ENCODE data around the gene MOB4. TPM values are rescaled to one million over a fixed set of nuclear protein-coding genes. Genes with fewer than 3 reads are reported as not detected.

Gene MOB4
- total and polyA plus RNA-seq, 7 experiments from 2014 or later, result 16.1 to 39.6 (median 18.2) TPM

DNA sequence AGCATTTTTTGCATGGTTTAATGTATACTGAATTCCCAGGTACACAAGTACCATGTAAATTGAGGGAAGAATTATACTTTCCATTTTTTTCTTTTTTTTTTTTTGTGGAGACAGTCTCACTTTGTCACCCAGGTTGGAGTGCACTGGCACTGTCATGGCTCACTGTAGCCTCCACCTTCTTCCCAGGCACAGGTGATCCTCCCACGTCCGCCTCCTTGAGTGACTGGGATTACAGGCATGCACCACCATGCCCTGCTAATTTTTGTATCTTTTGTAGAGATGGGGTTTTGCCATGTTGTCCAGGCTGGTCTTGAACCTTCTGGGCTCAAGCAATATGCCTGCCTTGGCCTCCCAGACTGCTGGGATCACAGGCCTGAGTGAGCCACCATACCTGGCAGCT lies 11.9 kb upstream of the MOB4 start:
- DNase-seq, result no peak
- Mint-ChIP-seq H3K27me3 (no peaks in the 10 kb centered on the region), H3K27ac (peak overlapping the region in 5 of 9 donors; percentile 8 to 75 (median 38)), H3K4me3 (peak overlapping the region in 1 of 10 donors; percentile 5), H3K36me3 (peaks cover 4 to 21% (median 11%) of the 10 kb centered on the region in 5 donors), H3K9me3 (no peaks in the 10 kb centered on the region), H3K4me1 (peaks cover 21 to 37% (median 27%) of the 10 kb centered on the region in 7 donors)
- no peak overlapping the region for H3K4me3 ChIP-seq (ENCODE audit: low read length)
- H3K9me3 ChIP-seq (ENCODE audit: control insufficient read depth in 2 of 3, low read length in 3 of 3), result no peaks in the 10 kb centered on the region
- CTCF ChIA-PET, result no interaction called here
- intact Hi-C loops (cut with micrococcal nuclease), result loop anchor here in 1 of 2 donors (10.0 kb wide), 1 partner anchor 299 kb away; no protein-coding TSS in a partner anchor
- peaks cover 10 to 14% of the 10 kb centered on the region in 2 donors for H3K4me1 ChIP-seq (ENCODE audit: control insufficient read depth in 2 of 2, insufficient read depth in 2 of 2, low read length in 2 of 2)
- no peaks in the 10 kb centered on the region for H3K27me3 ChIP-seq (ENCODE audit: control insufficient read depth in 2 of 2, insufficient read depth in 2 of 2, low read length in 2 of 2)
- no peak overlapping the region for H3K27ac ChIP-seq (ENCODE audit: low read depth, low read length)
- POLR2A ChIA-PET, result interaction anchor here (0.6 to 2.1 kb wide), 3 partner anchors 8 to 51 kb away, joined by 3 to 17 read pairs (median 3); partner anchors contain the start of genes COQ10B and MOB4
- ATAC-seq, result no peak
- H3K36me3 ChIP-seq (ENCODE audit: control insufficient read depth in 2 of 3, insufficient read depth in 3 of 3, low read length in 3 of 3), result peaks cover 0 to 18% (median 0%) of the 10 kb centered on the region in 3 experiments

DNA sequence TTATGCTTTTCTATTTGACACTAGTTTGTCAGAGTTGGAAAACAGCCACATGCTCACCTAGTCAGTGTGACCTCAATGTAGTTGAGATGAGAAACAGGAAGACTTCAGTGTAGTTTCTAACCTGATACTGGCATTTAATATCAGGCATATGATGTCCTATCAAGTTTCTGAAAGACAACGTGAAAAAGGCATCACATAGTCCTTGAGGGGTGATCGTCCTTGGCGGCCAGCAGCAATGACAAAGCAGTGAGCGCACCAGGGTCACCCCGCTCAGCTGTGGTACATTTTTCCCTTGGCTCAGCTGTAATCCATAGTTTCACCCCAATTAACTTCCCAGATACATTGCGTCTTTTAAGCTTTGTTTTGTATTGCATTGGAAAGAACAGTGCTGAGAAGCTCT lies 11.4 kb upstream of the MOB4 start:
- Mint-ChIP-seq H3K27ac (peak overlapping the region in 5 of 9 donors; percentile 8 to 75 (median 38)), H3K9me3 (no peaks in the 10 kb centered on the region), H3K4me3 (peak overlapping the region in 1 of 10 donors; percentile 5), H3K4me1 (peaks cover 21 to 37% (median 27%) of the 10 kb centered on the region in 7 donors), H3K36me3 (peaks cover 4 to 21% (median 11%) of the 10 kb centered on the region in 5 donors), H3K27me3 (no peaks in the 10 kb centered on the region)
- Histone ChIP-seq H3K27me3 (ENCODE audit: control insufficient read depth in 2 of 2, insufficient read depth in 2 of 2, low read length in 2 of 2) (no peaks in the 10 kb centered on the region), H3K4me3 (ENCODE audit: low read length) (no peak overlapping the region), H3K36me3 (ENCODE audit: control insufficient read depth in 2 of 3, insufficient read depth in 3 of 3, low read length in 3 of 3) (peaks cover 0 to 13% (median 0%) of the 10 kb centered on the region in 3 experiments), H3K9me3 (ENCODE audit: control insufficient read depth in 2 of 3, low read length in 3 of 3) (no peaks in the 10 kb centered on the region), H3K27ac (ENCODE audit: low read depth, low read length) (no peak overlapping the region), H3K4me1 (ENCODE audit: control insufficient read depth in 2 of 2, insufficient read depth in 2 of 2, low read length in 2 of 2) (peaks cover 10 to 14% of the 10 kb centered on the region in 2 donors)
- no peak for DNase-seq
- ATAC-seq, result no peak
- intact Hi-C loops (cut with micrococcal nuclease), result loop anchor here in 1 of 2 donors (10.0 kb wide), 1 partner anchor 300 kb away; no protein-coding TSS in a partner anchor
- CTCF ChIA-PET, result no interaction called here
- POLR2A ChIA-PET, result interaction anchor here (0.8 to 2.1 kb wide), 3 partner anchors 8 to 51 kb away, joined by 3 to 17 read pairs (median 4); partner anchors contain the start of genes COQ10B and MOB4

DNA sequence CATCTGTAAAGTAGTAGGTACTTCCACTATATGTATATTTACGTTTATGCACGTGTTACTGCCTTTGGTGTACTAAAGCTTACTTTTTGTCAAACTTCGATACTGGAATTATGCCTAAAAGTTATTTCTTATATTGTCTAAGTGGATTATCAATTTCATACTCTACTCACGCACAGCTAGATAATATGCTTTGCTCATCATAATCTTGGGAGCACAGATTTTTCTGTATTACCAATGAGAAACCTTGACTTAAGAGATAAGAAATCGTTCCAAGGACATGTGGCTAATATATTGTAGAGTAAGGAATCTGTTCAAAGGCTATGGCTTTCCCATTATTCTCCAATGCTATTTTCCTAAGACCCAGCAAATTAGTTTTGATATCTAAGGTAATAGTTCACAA lies 9.2 kb upstream of the MOB4 start:
- Mint-ChIP-seq H3K27ac (peak overlapping the region in 1 of 9 donors; percentile 34), H3K9me3 (no peaks in the 10 kb centered on the region), H3K36me3 (peaks cover 4 to 15% (median 11%) of the 10 kb centered on the region in 5 donors), H3K4me1 (peaks cover 12 to 30% (median 25%) of the 10 kb centered on the region in 7 donors), H3K27me3 (no peaks in the 10 kb centered on the region), H3K4me3 (no peak overlapping the region)
- ATAC-seq (no peak), DNase-seq (no peak)
- ChIA-PET POLR2A (interaction anchor here (0.8 to 2.0 kb wide), 2 partner anchors 9 to 66 kb away, joined by 3 to 14 read pairs; partner anchors contain the start of gene MOB4), CTCF (no interaction called here)
- Histone ChIP-seq H3K27ac (ENCODE audit: low read depth, low read length) (no peak overlapping the region), H3K9me3 (ENCODE audit: control insufficient read depth in 2 of 3, low read length in 3 of 3) (no peaks in the 10 kb centered on the region), H3K4me3 (ENCODE audit: low read length) (no peak overlapping the region), H3K27me3 (ENCODE audit: control insufficient read depth in 2 of 2, insufficient read depth in 2 of 2, low read length in 2 of 2) (no peaks in the 10 kb centered on the region), H3K4me1 (ENCODE audit: control insufficient read depth in 2 of 2, insufficient read depth in 2 of 2, low read length in 2 of 2) (peaks cover 5 to 11% of the 10 kb centered on the region in 2 donors), H3K36me3 (ENCODE audit: control insufficient read depth in 2 of 3, insufficient read depth in 3 of 3, low read length in 3 of 3) (peaks cover 0 to 12% (median 0%) of the 10 kb centered on the region in 3 experiments)
- intact Hi-C loops (cut with micrococcal nuclease), result loop anchor here in 1 of 2 donors (10.0 kb wide), 1 partner anchor 302 kb away; no protein-coding TSS in a partner anchor

DNA sequence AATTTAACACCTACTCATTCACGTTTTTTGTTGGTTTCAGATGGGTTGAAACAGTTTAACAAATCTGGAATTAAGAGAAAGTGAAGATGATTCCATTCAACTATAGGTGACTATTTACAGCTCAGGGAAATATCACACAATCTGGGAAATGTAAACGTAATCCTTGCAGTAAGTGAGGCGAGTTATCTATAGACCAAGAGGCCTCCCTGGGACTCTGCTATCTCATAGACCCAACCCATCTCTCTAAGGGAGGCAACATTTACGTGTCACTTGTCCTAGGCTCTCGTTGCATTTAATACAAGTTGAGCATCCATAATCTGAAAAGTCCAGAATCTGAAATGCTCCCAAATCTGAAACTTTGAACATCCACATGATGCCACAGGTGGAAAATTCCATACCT lies 2.0 kb upstream of the MOB4 start:
- H3K27ac ChIP-seq (ENCODE audit: low read depth, low read length), result no peak overlapping the region
- H3K4me3 Mint-ChIP-seq, result peak overlapping the region in 1 of 10 donors; percentile 4
- ChIA-PET CTCF (no interaction called here), POLR2A (interaction anchor here (0.9 to 3.1 kb wide), 3 partner anchors 14 to 23 kb away, joined by 3 to 26 read pairs (median 3); partner anchors contain the start of genes HSPD1 and HSPE1)
- H3K4me3 ChIP-seq (ENCODE audit: low read length), result no peak overlapping the region
- H3K9me3 ChIP-seq (ENCODE audit: control insufficient read depth in 2 of 3, low read length in 3 of 3), result no peaks in the 10 kb centered on the region
- H3K27ac Mint-ChIP-seq, result peak overlapping the region in 6 of 9 donors; percentile 65 to 98 (median 96)
- DNase-seq (no peak), ATAC-seq (no peak)
- H3K27me3 ChIP-seq (ENCODE audit: control insufficient read depth in 2 of 2, insufficient read depth in 2 of 2, low read length in 2 of 2), result no peaks in the 10 kb centered on the region
- peaks cover 0 to 3% (median 0%) of the 10 kb centered on the region in 5 donors for H3K36me3 Mint-ChIP-seq
- peaks cover 0 to 5% (median 0%) of the 10 kb centered on the region in 11 donors for H3K9me3 Mint-ChIP-seq
- H3K36me3 ChIP-seq (ENCODE audit: control insufficient read depth in 2 of 3, insufficient read depth in 3 of 3, low read length in 3 of 3), result peaks cover 0 to 7% (median 0%) of the 10 kb centered on the region in 3 experiments
- H3K4me1 ChIP-seq (ENCODE audit: control insufficient read depth in 2 of 2, insufficient read depth in 2 of 2, low read length in 2 of 2), result peaks cover 10 to 12% of the 10 kb centered on the region in 2 donors
- H3K27me3 Mint-ChIP-seq, result no peaks in the 10 kb centered on the region
- intact Hi-C loops (cut with micrococcal nuclease), result no loop called here
- H3K4me1 Mint-ChIP-seq, result peaks cover 22 to 34% (median 26%) of the 10 kb centered on the region in 7 donors

DNA sequence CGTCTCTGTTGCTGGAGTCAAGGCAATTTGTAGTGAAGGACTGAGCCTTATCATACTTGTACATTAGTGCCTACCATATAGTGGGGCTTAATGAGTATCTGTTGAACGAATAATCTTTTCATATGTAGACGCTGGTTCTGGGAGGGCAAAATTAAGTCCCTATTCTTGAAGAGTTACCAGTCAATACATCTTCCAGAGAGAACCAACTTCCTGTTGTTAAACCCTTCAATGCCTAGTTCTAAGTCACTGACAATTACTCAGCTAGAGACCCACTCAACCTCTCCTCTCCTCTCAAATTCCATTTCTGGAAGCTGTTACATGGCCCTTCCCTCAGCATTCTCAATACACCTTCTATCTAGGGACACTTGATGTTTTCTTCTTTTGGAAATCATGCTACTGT lies 1.1 kb upstream of the MOB4 start:
- peaks cover 23 to 42% (median 34%) of the 10 kb centered on the region in 7 donors for H3K4me1 Mint-ChIP-seq
- DNase-seq (peak in 6 of 9 donors; percentile 9 to 18 (median 13)), ATAC-seq (no peak)
- peaks cover 0 to 7% (median 4%) of the 10 kb centered on the region in 5 donors for H3K36me3 Mint-ChIP-seq
- no peaks in the 10 kb centered on the region for H3K27me3 Mint-ChIP-seq
- Histone ChIP-seq H3K27me3 (ENCODE audit: control insufficient read depth in 2 of 2, insufficient read depth in 2 of 2, low read length in 2 of 2) (no peaks in the 10 kb centered on the region), H3K4me3 (ENCODE audit: low read length) (peak overlapping the region; percentile 75), H3K9me3 (ENCODE audit: control insufficient read depth in 2 of 3, low read length in 3 of 3) (no peaks in the 10 kb centered on the region), H3K4me1 (ENCODE audit: control insufficient read depth in 2 of 2, insufficient read depth in 2 of 2, low read length in 2 of 2) (peaks cover 10 to 12% of the 10 kb centered on the region in 2 donors), H3K36me3 (ENCODE audit: control insufficient read depth in 2 of 3, insufficient read depth in 3 of 3, low read length in 3 of 3) (peaks cover 0 to 7% (median 0%) of the 10 kb centered on the region in 3 experiments), H3K27ac (ENCODE audit: low read depth, low read length) (peak overlapping the region; percentile 86)
- H3K9me3 Mint-ChIP-seq, result peaks cover 0 to 5% (median 0%) of the 10 kb centered on the region in 11 donors
- intact Hi-C loops (cut with micrococcal nuclease), result loop anchor here (1.0 to 5.0 kb wide), 7 partner anchors 14 to 1857 kb away; partner anchors contain the start of genes COQ10B (in 2 of the 2), HSPE1 (in 2 of the 2), CCDC150 (in 1 of the 2) and PGAP1 (in 1 of the 2)
- H3K27ac Mint-ChIP-seq, result peak overlapping the region; percentile 88 to 98 (median 95)
- H3K4me3 Mint-ChIP-seq, result peak overlapping the region; percentile 85 to 99 (median 98)
- ChIA-PET CTCF (no interaction called here), POLR2A (interaction anchor here (1.5 to 3.3 kb wide), 9 partner anchors 8 to 190 kb away, joined by 3 to 100 read pairs (median 14); partner anchors contain the start of genes COQ10B, HSPD1, HSPE1 and MARS2)

DNA sequence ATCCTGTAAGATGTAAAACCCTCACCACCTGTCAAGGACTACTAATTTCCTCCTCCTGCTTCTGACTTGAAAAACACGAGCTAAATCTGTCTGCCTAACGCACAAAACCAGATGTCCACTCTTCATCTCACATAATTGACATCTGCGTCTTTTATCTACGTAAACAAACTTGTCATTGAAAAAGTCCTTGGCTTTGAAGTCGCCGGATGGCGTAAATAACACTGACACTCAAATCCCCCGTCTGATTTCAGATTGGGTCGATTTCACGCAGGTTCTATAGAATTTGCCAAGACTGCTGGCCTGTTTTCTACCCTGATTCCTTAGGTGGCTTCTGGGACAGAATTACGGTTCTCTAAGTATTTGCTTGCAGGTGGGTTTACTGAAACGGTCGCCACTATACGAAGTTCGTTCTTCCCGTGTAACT lies 539 bp upstream of the MOB4 start:
- peak overlapping the region; percentile 85 to 99 (median 98) for H3K4me3 Mint-ChIP-seq
- peaks cover 0 to 12% (median 0%) of the 10 kb centered on the region in 3 experiments for H3K36me3 ChIP-seq (ENCODE audit: control insufficient read depth in 2 of 3, insufficient read depth in 3 of 3, low read length in 3 of 3)
- peak overlapping the region; percentile 86 for H3K27ac ChIP-seq (ENCODE audit: low read depth, low read length)
- CTCF ChIA-PET, result no interaction called here
- ATAC-seq (peak; percentile 31), DNase-seq (peak in 1 of 9 donors; percentile 67)
- peaks cover 10 to 12% of the 10 kb centered on the region in 2 donors for H3K4me1 ChIP-seq (ENCODE audit: control insufficient read depth in 2 of 2, insufficient read depth in 2 of 2, low read length in 2 of 2)
- H3K36me3 Mint-ChIP-seq, result peaks cover 0 to 11% (median 6%) of the 10 kb centered on the region in 5 donors
- no peaks in the 10 kb centered on the region for H3K27me3 ChIP-seq (ENCODE audit: control insufficient read depth in 2 of 2, insufficient read depth in 2 of 2, low read length in 2 of 2)
- peak overlapping the region; percentile 75 for H3K4me3 ChIP-seq (ENCODE audit: low read length)
- H3K27me3 Mint-ChIP-seq, result no peaks in the 10 kb centered on the region
- peaks cover 0 to 5% (median 0%) of the 10 kb centered on the region in 11 donors for H3K9me3 Mint-ChIP-seq
- H3K4me1 Mint-ChIP-seq, result peaks cover 26 to 44% (median 35%) of the 10 kb centered on the region in 7 donors
- intact Hi-C loops (cut with micrococcal nuclease), result loop anchor here (1.0 to 5.0 kb wide), 7 partner anchors 15 to 1858 kb away; partner anchors contain the start of genes COQ10B (in 2 of the 2), HSPE1 (in 2 of the 2), CCDC150 (in 1 of the 2) and PGAP1 (in 1 of the 2)
- H3K9me3 ChIP-seq (ENCODE audit: control insufficient read depth in 2 of 3, low read length in 3 of 3), result no peaks in the 10 kb centered on the region
- H3K27ac Mint-ChIP-seq, result peak overlapping the region; percentile 88 to 98 (median 95)
- POLR2A ChIA-PET, result interaction anchor here (1.5 to 3.3 kb wide), 10 partner anchors 9 to 189 kb away, joined by 3 to 100 read pairs (median 13); partner anchors contain the start of genes COQ10B, HSPD1, HSPE1 and MARS2
